GM19452 (cell line): Measurements from ENCODE around the gene SLC16A3.

Experiments
- ATAC-seq: cut with Tn5 transposase; IDR thresholded peaks from one replicate; pipeline ENCODE4 v1.9.1; 2021; ENCODE audit not compliant: unreplicated experiment

The SLC16A3 gene

DNA sequence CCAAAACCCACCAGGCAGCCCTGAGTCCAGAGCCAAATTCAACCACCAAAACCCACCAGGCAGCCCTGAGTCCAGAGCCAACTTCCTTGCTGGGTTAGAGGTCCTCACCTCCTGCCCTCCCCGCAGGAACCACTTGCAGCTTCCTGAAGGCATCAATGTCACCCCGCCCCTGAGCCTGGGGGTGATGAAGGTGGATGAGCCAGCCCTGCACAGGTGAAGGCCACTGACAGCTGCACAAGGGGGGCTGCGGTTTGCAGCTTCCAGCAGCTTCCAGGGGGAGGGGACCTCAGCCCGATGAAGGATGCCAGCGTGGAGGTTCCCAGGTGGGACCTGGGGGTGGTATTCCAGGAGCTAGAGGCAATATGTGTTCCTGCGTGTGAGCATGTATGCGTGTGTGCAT lies 52.2 kb downstream of the SLC16A3 start:
- no peak for ATAC-seq

DNA sequence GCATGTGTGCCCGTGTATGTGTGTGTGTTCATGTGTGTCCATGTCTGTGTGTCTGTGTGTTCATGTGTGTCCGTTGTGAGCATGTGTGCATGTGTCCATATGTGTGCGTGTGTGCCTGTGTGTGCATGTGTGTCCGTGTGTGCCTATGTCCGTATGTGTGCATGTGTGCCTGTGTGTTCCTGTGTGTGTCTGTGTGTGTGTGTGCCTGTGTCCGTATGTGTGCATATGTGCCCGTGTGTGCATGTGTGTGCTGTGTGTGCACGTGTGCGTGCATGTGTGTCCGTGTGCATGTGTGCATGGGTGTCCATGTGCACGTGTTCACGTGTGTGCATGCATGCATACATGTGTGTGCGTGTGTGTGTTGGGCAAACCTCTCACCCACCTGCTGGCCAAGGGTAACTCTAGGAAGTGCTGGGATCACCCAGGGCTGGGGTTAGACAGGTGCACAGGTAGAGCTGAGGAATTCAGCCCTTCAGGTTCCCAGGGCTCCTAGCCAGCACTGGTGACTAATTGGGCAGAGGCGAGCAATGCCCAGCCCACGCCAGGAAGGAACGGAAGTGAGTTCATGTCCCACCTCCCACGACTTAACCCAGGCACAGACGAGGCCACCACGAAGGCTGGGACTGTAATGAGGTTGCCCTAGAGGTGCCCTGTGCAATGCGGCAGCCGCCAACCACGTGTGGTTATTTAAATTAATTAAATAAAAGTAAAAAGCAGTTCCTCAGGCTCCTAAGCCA lies 52.8 kb downstream of the SLC16A3 start:
- ATAC-seq, result no peak

DNA sequence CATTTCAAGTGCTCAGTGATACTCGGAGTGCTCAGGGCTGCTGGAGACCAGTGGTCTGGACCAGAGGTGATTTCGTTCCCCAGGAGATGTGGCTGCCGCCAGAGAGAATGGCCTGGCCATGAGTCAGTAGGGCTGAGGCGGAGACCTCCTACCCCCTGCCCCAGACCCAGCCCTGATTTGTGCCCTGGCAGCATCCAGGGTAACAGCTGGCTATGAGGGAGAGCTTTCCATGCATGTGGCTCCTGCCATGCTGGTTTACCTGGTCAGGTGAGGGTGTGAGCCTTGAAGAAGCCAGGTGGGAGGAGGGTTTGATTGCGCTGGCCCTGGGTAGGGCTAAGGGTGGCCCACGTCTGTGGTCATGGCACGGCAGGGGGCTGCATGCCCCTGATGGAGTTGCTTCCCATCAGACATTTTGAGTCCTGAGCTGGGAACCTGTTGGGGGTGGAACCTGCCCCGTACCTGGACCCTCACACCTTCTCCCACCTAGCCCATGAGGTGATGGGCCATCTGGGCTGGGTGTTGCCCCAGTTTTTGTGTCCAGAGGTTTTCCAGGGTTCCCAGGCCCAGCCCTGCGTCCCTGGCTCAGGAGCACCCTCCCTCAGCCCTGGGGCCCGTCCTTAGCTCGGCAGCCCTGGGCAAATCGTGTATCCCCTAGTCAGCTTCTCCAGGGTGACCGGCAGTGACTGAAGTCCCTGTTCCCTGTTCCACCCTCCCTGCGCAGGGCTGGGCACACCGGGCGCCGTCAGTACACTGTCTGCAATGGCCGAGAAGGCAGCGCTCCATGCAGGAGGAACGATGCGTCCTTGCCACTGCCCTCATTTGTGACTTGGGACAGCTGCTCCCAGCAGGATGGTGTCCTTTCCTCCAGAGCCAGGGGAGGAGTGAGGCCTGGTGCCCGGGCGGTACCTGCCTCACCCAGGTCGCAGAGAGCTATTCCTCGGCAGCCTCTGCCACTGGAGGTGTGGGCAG lies 53.7 kb downstream of the SLC16A3 start:
- no peak for ATAC-seq

DNA sequence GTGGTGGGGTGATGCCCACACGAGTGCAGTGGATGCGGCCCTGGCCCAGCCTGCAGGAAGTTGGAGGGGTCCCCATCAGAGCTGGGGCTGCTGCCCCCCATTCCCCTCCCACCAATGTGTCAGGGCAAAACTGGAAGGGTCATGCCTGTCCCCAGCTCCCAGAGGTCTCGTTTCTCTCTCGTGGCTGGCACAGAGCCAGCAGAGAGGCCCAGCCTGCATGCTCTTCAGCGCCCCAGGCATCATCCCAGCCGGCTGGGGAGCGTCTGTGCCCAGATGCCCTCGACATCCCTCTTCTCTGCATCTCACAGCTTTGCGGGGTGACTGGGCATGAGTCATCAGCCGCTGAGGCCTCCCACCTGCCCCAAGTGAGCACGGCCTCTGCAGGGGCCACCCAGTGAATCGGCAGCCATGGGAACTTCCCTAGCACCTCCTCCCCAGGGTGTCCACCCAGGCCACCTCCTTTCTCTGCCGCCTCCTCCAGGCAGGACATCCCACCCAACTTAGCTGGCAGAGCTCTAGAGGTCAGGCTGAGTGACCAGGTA lies 54.4 kb downstream of the SLC16A3 start:
- no peak for ATAC-seq

DNA sequence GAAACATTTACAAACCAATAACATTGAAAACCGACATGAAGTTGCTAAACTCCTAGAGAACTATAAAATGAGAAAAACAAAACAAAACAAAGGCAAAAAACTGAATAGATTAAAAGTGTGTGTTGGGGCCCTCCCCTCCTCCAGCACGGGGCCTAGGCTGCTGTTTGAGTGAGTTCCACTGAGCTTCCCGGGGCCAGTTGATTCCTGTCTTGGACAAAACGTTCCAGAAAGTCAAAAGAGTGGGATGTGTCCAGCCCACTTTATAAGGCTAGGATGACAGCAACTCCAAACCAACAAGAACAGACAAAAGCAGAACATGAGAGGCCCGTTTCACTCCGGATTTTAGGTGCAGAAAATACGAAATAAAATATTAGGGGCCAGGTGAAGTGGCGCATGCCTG lies 56.3 kb downstream of the SLC16A3 start:
- no peak for ATAC-seq

DNA sequence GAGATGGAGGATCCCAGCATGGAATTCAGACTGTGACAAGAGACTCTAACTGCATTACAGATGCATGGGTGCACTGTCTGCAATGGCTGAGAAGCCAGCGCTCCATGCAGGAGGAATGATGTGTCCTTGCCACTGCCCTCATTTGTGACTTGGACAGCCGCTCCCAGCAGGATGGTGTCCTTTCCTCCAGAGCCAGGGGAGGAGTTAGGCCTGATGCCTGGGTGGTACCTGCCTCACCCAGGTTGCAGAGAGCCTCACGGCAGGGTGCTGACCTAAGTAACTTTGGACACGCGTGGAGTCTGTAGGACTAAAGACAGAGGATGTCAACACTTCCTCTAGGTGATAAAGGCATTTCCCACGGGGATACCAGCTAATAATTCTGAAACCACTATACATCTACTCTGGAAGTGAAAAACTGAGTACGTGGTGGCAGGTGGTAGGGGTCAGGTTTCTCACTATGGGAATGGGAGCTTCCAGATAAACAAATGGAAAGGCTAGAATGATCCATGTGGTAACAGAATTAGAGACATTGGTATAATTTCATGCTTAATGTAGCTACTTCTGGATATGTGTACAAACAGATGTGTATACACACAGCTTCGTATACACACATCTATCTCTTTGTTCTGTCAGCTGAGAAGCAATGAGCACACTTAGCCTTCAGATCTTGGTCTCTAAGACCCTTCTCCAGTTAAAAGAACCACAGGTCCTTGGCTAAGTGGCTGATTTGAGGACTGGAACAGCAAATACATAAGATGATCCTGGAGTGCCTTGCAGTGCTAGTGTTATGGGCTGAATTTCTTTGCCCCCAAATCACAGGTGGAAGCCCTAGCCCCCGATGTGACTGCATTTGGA lies 58.4 kb downstream of the SLC16A3 start:
- no peak for ATAC-seq

DNA sequence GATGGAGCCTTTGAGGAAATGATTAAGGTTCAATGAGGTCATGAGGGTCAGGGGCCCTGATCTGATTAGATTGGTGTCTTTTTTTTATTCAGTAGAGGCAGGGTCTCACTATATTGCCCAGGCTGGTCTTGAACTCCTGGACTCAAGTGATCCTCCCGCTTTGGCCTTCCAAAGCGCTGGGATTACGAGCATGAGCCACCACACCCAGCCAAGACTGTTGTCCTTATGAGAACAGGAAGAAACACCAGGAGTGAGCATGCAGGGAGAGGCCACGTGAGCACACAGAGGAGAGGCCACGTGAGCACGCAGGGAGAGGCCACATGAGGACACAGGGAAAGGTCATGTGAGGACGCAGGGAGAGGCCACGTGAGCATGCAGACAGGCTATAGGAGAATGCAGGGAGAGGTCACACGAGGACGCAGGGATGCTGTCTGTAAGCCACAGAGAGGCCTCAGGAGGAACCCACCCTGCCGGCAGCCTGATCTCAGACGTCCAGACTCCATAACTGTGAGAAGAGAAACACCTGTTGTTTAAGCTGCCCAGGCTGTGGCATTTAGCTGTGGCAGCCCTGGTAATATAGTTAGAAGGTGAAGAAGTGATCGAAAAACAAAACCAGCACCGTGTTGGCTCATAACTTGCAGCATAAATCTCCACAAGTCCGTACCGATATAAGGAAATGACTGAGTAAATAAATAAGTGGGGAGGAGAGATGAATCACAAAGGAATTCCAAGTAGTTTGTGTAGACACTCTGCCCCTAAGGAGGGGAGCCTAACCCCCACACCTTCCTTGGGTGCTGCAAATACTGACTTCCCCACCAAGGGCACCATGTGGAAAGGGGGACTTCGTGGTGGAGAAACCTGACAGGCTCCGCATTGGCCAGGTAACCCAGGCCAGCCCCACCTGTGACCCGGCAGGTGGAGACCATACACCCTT lies 59.3 kb downstream of the SLC16A3 start:
- ATAC-seq, result no peak
